ENCODE measurements around the gene UIMC1.

DNA sequence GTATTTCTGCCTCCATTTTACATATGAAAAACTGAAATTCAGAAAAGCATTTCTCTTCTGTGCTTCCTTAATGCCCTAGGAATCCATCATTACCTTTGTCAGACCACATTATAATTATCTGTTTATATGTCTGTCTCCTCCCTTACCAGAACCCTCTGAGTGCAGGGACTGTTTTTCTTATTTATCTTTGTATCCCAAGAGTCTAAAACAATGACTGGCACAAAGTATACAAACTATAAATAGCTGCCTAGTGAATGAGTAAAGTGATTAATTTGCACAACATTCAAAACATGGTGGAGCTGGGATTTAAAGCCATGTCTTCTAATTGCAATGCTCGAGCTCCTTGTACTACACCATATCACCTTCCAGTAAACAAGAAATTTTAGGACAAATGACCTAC lies 58.1 kb downstream of the UIMC1 start:
- TF ChIP-seq, protein P1, sequence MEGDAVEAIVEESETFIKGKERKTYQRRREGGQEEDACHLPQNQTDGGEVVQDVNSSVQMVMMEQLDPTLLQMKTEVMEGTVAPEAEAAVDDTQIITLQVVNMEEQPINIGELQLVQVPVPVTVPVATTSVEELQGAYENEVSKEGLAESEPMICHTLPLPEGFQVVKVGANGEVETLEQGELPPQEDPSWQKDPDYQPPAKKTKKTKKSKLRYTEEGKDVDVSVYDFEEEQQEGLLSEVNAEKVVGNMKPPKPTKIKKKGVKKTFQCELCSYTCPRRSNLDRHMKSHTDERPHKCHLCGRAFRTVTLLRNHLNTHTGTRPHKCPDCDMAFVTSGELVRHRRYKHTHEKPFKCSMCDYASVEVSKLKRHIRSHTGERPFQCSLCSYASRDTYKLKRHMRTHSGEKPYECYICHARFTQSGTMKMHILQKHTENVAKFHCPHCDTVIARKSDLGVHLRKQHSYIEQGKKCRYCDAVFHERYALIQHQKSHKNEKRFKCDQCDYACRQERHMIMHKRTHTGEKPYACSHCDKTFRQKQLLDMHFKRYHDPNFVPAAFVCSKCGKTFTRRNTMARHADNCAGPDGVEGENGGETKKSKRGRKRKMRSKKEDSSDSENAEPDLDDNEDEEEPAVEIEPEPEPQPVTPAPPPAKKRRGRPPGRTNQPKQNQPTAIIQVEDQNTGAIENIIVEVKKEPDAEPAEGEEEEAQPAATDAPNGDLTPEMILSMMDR (IDR thresholded peaks at IDR 0.05): no peak
- TF ChIP-seq POLR2A (IDR thresholded peaks at IDR 0.05): no peak

Measured in testis (tissue), 2 donors.